Skeletal muscle cell (primary cell): Measurements from ENCODE around the gene RD3L.
"Not testable (repeated sequence)": the region's sequence is repeated elsewhere in the genome, so short reads cannot be mapped to it uniquely, and the experiment has no call there.

Experiments used
- DNase-seq: peaks from one replicate; pipeline ENCODE4 v3.0.0-alpha.2; 2010; ENCODE audit warnings: low read depth
- H3K4me3 ChIP-seq: 2 replicates; pipeline ENCODE4 v1.5.1; 2011; ENCODE audit warnings: low read depth, mild to moderate bottlenecking, control low read depth, low read length, moderate library complexity

Gene RD3L

GRCh38 chr14:103930051-103930604, 12.2 kb downstream of the RD3L start:
- DNase-seq, result no peak
- no peak overlapping the region for H3K4me3 ChIP-seq

- no peak within 1 kb of the TSS for H3K4me3 ChIP-seq
- no peak for DNase-seq
These were observed 14.1 kb downstream of the RD3L start, which contains the start of gene TDRD9 for GRCh38 chr14:103928011-103928890. TDRD9 (plus strand) TSS chr14:103928456; CDS start chr14:103928510, 54 bp downstream.

- DNase-seq, result no peak
- no peak overlapping the region for H3K4me3 ChIP-seq
These were observed 14.8 kb downstream of the RD3L start for GRCh38 chr14:103927566-103927965.

- H3K4me3 ChIP-seq, result no peak overlapping the region
- DNase-seq, result no peak
These were observed 17.0 kb downstream of the RD3L start for GRCh38 chr14:103925316-103925715.

- DNase-seq, result no peak
- no peak overlapping the region for H3K4me3 ChIP-seq
These were observed 18.5 kb downstream of the RD3L start for GRCh38 chr14:103923863-103924262.

GRCh38 chr14:103921855-103922200, 20.5 kb downstream of the RD3L start:
- not testable (repeated sequence) for DNase-seq
- peak overlapping the region; percentile 74 for H3K4me3 ChIP-seq

- DNase-seq, result peak; percentile 69
- H3K4me3 ChIP-seq, result peak overlapping the region; percentile 74
These were observed 21.1 kb downstream of the RD3L start for GRCh38 chr14:103920981-103921854.

GRCh38 chr14:103916636-103917262, 25.6 kb downstream of the RD3L start:
- H3K4me3 ChIP-seq, result no peak overlapping the region

GRCh38 chr14:103915616-103916015, 26.7 kb downstream of the RD3L start:
- DNase-seq, result no peak
- no peak overlapping the region for H3K4me3 ChIP-seq

More at GRCh38 chr14:103916636-103917262, 25.6 kb downstream of the RD3L start:
- DNase-seq, result no peak

- no peak overlapping the region for H3K4me3 ChIP-seq
- DNase-seq, result no peak
These were observed 31.3 kb downstream of the RD3L start for GRCh38 chr14:103910984-103911383.

- no peak overlapping the region for H3K4me3 ChIP-seq
- peak; percentile 41 for DNase-seq
These were observed 31.9 kb downstream of the RD3L start for GRCh38 chr14:103910262-103910935.

GRCh38 chr14:103909531-103910261, 32.6 kb downstream of the RD3L start:
- no peak overlapping the region for H3K4me3 ChIP-seq
- DNase-seq, result no peak

GRCh38 chr14:103908580-103908979, 33.7 kb downstream of the RD3L start:
- no peak for DNase-seq
- no peak overlapping the region for H3K4me3 ChIP-seq

- DNase-seq, result no peak
- H3K4me3 ChIP-seq, result no peak overlapping the region
These were observed 36.4 kb downstream of the RD3L start for GRCh38 chr14:103905842-103906456.

- no peak for DNase-seq
- H3K4me3 ChIP-seq, result no peak overlapping the region
These were observed 37.7 kb downstream of the RD3L start for GRCh38 chr14:103904493-103905107.

GRCh38 chr14:103899833-103900232, 42.5 kb downstream of the RD3L start:
- no peak for DNase-seq
- H3K4me3 ChIP-seq, result no peak overlapping the region

- no peak overlapping the region for H3K4me3 ChIP-seq
- DNase-seq, result no peak
These were observed 43.0 kb downstream of the RD3L start for GRCh38 chr14:103899316-103899715.

GRCh38 chr14:103898711-103899110, 43.6 kb downstream of the RD3L start:
- H3K4me3 ChIP-seq, result no peak overlapping the region
- DNase-seq, result no peak
